MM.1S (cell line): ENCODE data around the gene SMPX.

Experiments
- DNase-seq: peaks from one replicate; pipeline ENCODE4 v3.0.0-alpha.2; 2015
- H2AFZ ChIP-seq: fragments of 300-600 bp; sonication (generic); 2 replicates; pipeline ENCODE4 v1.6.0; 2016; ENCODE audit warnings: antibody characterized with exemption, low read length
- H3F3A ChIP-seq: fragments of 300-600 bp; sonication (generic); 2 replicates; pipeline ENCODE4 v1.6.1; 2016; ENCODE audit warnings: mild to moderate bottlenecking, antibody characterized with exemption, low read length, moderate library complexity, mixed read lengths; ENCODE audit not compliant: insufficient read depth
- H3K27ac ChIP-seq: fragments of 300-600 bp; sonication (generic); 2 replicates; pipeline ENCODE4 v1.5.1; 2016; ENCODE audit warnings: mild to moderate bottlenecking, low read length
- H3K27me3 ChIP-seq: fragments of 300-600 bp; sonication (generic); replicated peaks from 2 replicates; pipeline ENCODE4 v1.6.0; 2016; ENCODE audit warnings: low read length; ENCODE audit not compliant: insufficient read depth
- H3K36me3 ChIP-seq: fragments of 300-600 bp; sonication (generic); replicated peaks from 2 replicates; pipeline ENCODE4 v1.6.1; 2016; ENCODE audit warnings: mild to moderate bottlenecking, low read length, mixed read lengths; ENCODE audit not compliant: insufficient read depth
- H3K4me1 ChIP-seq: fragments of 300-600 bp; sonication (generic); 2 replicates; pipeline ENCODE4 v1.6.1; 2016; ENCODE audit warnings: low read length, mixed read lengths
- H3K4me2 ChIP-seq: fragments of 300-600 bp; sonication (generic); 2 replicates; pipeline ENCODE4 v1.6.0; 2016; ENCODE audit warnings: low read depth, low read length
- H3K4me3 ChIP-seq: fragments of 300-600 bp; sonication (generic); 2 replicates; pipeline ENCODE4 v1.5.1; 2016; ENCODE audit warnings: low read length, mixed read lengths
- H3K79me2 ChIP-seq: fragments of 300-600 bp; sonication (generic); 2 replicates; pipeline ENCODE4 v1.6.1; 2016; ENCODE audit warnings: mixed run types, low read length, mixed read lengths
- H3K9ac ChIP-seq: fragments of 300-600 bp; sonication (generic); 2 replicates; pipeline ENCODE4 v1.6.1; 2016; ENCODE audit warnings: low read length, mixed read lengths
- H3K9me2 ChIP-seq: fragments of 300-600 bp; sonication (generic); replicated peaks from 2 replicates; pipeline ENCODE4 v1.6.1; 2016; ENCODE audit warnings: mild to moderate bottlenecking, low read length, mixed read lengths; ENCODE audit not compliant: insufficient read depth
- H3K9me3 ChIP-seq: fragments of 300-600 bp; sonication (generic); replicated peaks from 2 replicates; pipeline ENCODE4 v1.6.1; 2016; ENCODE audit warnings: mild to moderate bottlenecking, low read length, mixed read lengths; ENCODE audit not compliant: insufficient read depth
- H4K20me1 ChIP-seq: fragments of 300-600 bp; sonication (generic); 2 replicates; pipeline ENCODE4 v1.6.1; 2016; ENCODE audit warnings: mild to moderate bottlenecking, low read length, moderate library complexity, mixed read lengths; ENCODE audit not compliant: insufficient read depth
- CTCF ChIP-seq: fragments of 300-600 bp; sonication (generic); IDR thresholded peaks from 2 replicates; pipeline ENCODE4 v1.5.1; 2016; ENCODE audit warnings: antibody characterized with exemption, low read length, mixed read lengths
- EZH2 ChIP-seq: fragments of 300-600 bp; sonication (generic); optimal IDR thresholded peaks from 2 replicates; pipeline ENCODE3; 2017; ENCODE audit warnings: low read depth, mild to moderate bottlenecking, antibody characterized with exemption, low read length, mixed read lengths
- EZH2phosphoT487 ChIP-seq: fragments of 300-600 bp; sonication (generic); IDR thresholded peaks from 2 replicates; pipeline ENCODE4 v1.6.1; 2018; ENCODE audit warnings: antibody characterized with exemption, low read length

Gene SMPX

DNA sequence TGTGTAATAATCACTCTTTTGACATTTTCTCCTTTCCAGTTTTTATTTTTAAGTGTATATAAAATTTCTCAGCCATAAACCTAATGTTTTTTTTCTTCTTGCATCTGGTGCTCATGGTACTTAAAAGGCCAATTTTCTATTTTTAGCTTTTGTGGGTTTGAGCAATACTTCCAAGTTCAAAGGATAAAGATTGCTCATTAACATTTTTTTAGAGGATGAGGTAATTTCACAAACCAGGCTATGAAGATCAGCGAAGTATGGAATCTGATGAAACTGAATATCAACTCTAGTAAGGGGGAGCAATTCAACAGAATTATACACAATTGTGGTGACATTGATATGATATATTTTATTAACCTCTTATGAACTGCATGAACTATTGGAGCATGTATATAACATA, 74.0 kb downstream of the SMPX start:
- TF ChIP-seq CTCF (no peak), EZH2phosphoT487 (no peak), EZH2 (no peak)
- Histone ChIP-seq H3K4me2 (no peak overlapping the region), H3K4me3 (no peak overlapping the region), H3K9me3 (no peaks in the 10 kb centered on the region), H2AFZ (no peak overlapping the region), H3K27me3 (no peaks in the 10 kb centered on the region), H4K20me1 (no peaks in the 10 kb centered on the region), H3K79me2 (no peaks in the 10 kb centered on the region), H3K9ac (no peak overlapping the region), H3F3A (no peaks in the 10 kb centered on the region), H3K9me2 (no peaks in the 10 kb centered on the region), H3K27ac (no peak overlapping the region), H3K4me1 (no peaks in the 10 kb centered on the region), H3K36me3 (no peaks in the 10 kb centered on the region)
- no peak for DNase-seq

DNA sequence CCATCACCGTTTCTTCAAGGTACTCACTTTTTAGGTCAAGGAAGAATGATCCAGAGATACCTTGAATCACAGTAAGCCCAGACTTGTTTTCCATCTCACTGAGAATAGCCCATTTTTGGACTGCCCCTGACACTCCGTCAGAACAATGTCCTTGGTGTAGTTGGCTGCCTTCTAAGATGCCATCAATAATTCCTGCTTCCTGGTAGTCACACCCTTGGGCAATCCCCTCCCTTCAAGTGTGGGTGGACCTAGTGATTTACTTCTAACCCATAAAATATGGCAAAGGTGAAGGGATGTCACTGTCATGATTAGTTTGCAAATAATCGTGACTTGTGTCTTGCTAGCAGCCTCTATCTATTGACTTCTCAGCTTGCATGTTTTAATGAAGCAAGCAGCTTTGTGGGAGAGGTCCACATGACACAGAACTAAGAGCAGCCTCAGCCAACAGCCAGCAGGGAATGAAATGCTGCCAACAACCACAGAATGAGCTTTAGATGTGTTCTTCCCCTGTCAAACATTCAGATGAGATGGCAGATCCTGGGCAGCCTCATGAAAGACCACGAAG, 79.8 kb downstream of the SMPX start:
- H3K4me3 ChIP-seq = no peak overlapping the region
- no peak overlapping the region for H3K9ac ChIP-seq
- TF ChIP-seq EZH2 = no peak
- TF ChIP-seq CTCF = no peak
- no peak for TF ChIP-seq EZH2phosphoT487

DNA sequence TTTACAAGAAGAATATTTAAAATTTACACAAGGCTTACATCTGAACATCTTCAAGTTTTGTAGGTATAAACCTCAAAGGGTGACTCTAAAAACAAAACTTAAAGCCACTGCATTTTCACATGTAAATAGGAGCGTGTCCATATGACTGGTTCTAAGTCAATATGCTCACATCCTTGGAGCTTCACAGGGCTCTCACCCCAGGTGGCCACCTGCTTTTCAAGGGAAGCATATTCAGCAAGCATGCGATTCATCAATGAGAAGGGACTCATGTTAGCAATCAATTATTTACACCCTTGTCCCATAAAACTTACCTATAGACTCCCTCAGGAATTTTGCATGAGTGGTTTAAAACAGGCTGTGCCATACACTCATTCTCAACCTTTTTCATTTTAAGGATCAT, 82.0 kb downstream of the SMPX start:
- Histone ChIP-seq H3K9me2 (no peaks in the 10 kb centered on the region), H3K4me2 (no peak overlapping the region), H3F3A (no peaks in the 10 kb centered on the region), H3K27ac (no peak overlapping the region), H3K79me2 (no peaks in the 10 kb centered on the region), H3K36me3 (no peaks in the 10 kb centered on the region), H3K9me3 (no peaks in the 10 kb centered on the region), H3K27me3 (no peaks in the 10 kb centered on the region), H2AFZ (no peak overlapping the region), H4K20me1 (no peaks in the 10 kb centered on the region), H3K4me1 (no peaks in the 10 kb centered on the region), H3K9ac (no peak overlapping the region), H3K4me3 (no peak overlapping the region)
- TF ChIP-seq CTCF (no peak), EZH2 (no peak), EZH2phosphoT487 (no peak)
- no peak for DNase-seq

More for the DNA sequence above, 79.8 kb downstream of the SMPX start:
- Histone ChIP-seq H3K4me1 (no peaks in the 10 kb centered on the region), H2AFZ (no peak overlapping the region), H3F3A (no peaks in the 10 kb centered on the region), H4K20me1 (no peaks in the 10 kb centered on the region), H3K27me3 (no peaks in the 10 kb centered on the region), H3K36me3 (no peaks in the 10 kb centered on the region), H3K4me2 (no peak overlapping the region), H3K9me3 (no peaks in the 10 kb centered on the region), H3K27ac (no peak overlapping the region), H3K79me2 (no peaks in the 10 kb centered on the region), H3K9me2 (no peaks in the 10 kb centered on the region)
- DNase-seq = no peak
